HG02938 (cell line): ENCODE data around the gene NELFCD.

ENCODE experiments used
- ATAC-seq: cut with Tn5 transposase; IDR thresholded peaks from one replicate; pipeline ENCODE4 v1.9.1; 2021; ENCODE audit warnings: mild to moderate bottlenecking, moderate library complexity; ENCODE audit not compliant: unreplicated experiment

The NELFCD gene

DNA sequence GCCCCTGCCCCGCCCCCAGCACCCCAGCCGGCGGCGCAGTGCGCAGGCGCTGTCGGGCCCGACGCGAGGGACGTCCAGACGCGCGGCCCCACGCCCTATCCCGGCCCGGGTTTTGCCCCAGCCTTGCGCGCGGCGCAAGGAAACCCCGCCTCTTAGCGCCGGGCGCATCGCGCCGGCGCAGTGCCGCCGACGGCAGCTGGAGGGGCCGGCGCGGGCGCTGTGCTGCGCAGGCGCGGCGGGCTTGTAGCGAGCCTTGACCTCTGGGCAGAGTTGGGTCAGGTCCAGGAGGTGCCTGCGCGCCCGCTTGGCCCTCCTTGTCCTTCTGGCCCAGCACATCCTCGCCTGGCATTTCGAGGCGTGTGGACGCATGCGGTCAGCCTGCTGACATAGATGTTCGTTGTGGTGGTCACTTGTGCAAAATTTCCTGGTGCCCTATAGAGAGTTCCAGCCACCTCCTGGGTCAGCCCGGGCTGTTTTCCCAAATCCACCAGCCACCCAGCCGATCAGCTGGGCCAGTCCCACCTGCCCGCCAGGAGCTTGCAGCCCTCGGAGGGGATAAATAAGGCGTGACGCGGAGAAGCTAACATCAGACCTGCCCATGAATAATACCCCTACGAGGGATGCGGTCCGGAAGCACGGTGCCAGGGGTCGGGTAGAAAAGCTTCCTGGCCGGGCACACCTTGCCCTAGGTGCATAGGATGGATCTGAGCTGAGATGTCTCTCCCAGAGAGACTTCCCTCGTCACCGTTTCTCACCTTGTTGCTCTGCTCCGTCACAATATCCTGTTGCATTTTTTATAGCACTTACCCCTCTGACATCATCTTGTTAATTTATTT, 62.0 kb downstream of the NELFCD start:
- ATAC-seq = peak; percentile 81

DNA sequence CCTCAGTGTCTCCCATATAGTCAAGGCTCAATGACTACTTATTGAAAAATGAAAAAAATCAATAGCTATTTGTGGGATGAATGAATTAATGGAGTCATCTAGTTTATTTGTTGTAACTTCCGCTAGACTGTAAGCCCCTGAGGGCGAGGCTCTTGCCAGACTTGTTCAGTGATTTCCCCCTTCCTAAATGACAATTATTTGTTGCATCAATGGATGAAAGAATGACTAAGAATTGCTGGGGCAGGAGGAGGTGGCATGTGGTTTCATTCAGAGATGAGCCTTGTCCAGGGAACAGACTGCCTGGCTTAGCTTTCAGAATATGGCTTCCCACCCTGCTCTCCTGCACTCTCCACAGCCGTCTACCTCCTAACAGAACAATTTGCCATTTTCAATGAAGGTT, 62.6 kb downstream of the NELFCD start:
- ATAC-seq = no peak

DNA sequence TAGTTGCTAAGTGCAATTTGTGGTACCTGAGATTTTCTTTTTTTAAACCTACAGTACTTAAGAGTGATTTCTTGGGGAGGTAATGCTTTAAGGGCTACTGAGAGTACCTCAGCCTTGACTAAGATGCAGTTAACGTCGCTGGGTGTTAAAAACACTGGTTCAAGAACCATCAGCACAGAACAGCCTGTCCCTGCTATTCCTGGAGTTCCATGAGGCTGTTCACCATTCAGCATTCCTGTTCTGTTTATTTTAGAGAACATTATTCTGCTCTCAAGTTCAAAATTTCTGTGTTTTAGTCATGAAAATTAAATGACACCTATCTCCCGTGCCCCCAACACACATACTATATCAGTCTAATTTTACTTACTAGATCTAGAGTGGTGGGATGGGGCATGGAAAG, 63.2 kb downstream of the NELFCD start:
- ATAC-seq = no peak
